HUES48 (cell line): ENCODE measurements around the gene CYLD.
A peak's percentile ranks its signal among the peaks of the same experiment; 100 is the strongest.

ENCODE experiments used
- H3K27ac ChIP-seq: one replicate; pipeline ENCODE4 v1.7.0; 2013; ENCODE audit warnings: low read depth, low read length, inconsistent platforms
- H3K27me3 ChIP-seq: 2 replicates; pipeline ENCODE4 v1.6.1; 2013; ENCODE audit warnings: mild to moderate bottlenecking, low read length; ENCODE audit not compliant: control insufficient read depth, insufficient read depth
- H3K36me3 ChIP-seq: 2 replicates; pipeline ENCODE4 v1.6.1; 2013; ENCODE audit warnings: low read length; ENCODE audit not compliant: control insufficient read depth, insufficient read depth
- H3K4me1 ChIP-seq: 2 replicates; pipeline ENCODE4 v1.6.1; 2013; ENCODE audit warnings: mild to moderate bottlenecking, low read length; ENCODE audit not compliant: control insufficient read depth, insufficient read depth
- H3K4me3 ChIP-seq: 2 replicates; pipeline ENCODE4 v1.5.1; 2013; ENCODE audit warnings: mild to moderate bottlenecking, low read depth, low read length
- H3K9ac ChIP-seq: 2 replicates; pipeline ENCODE4 v1.6.1; 2013; ENCODE audit warnings: mild to moderate bottlenecking, low read depth, low read length, moderate library complexity
- H3K9me3 ChIP-seq: 2 replicates; pipeline ENCODE4 v1.6.1; 2013; ENCODE audit warnings: low read length; ENCODE audit not compliant: control insufficient read depth, insufficient read depth

Gene CYLD

GRCh38 chr16:50789757-50790156, 47.9 kb downstream of the CYLD start:
- Histone ChIP-seq H3K27ac (no peak overlapping the region), H3K36me3 (no peaks in the 10 kb centered on the region), H3K9ac (no peak overlapping the region), H3K9me3 (no peaks in the 10 kb centered on the region), H3K27me3 (no peaks in the 10 kb centered on the region), H3K4me3 (no peak overlapping the region), H3K4me1 (no peaks in the 10 kb centered on the region)

- Histone ChIP-seq H3K4me1 (no peaks in the 10 kb centered on the region), H3K9me3 (no peaks in the 10 kb centered on the region), H3K27ac (no peak overlapping the region), H3K36me3 (no peaks in the 10 kb centered on the region), H3K27me3 (no peaks in the 10 kb centered on the region), H3K9ac (no peak overlapping the region), H3K4me3 (no peak overlapping the region)
Measured at GRCh38 chr16:50791522-50791921, 49.6 kb downstream of the CYLD start.

DNA sequence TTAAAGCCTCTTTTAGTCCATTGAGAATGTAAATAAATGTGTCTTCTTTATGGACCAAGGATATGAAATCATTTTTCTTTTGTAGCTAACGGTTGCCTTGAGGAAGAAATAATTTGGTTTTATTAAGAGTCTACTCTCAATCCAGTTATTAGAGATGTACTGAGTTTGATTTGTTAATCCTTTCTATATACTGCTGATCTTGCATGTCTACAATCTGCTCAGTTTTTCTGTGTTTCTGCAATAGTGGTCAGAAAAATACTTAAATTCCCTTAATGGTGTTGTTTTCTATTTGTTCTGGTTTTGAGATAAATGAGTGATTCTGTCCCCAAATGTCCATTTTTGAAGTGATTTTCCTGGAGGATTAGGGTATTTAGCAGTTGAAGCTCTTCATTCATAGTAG, 54.9 kb downstream of the CYLD start:
- H3K4me3 ChIP-seq: no peak overlapping the region
- no peak overlapping the region for H3K9ac ChIP-seq
- H3K4me1 ChIP-seq: no peaks in the 10 kb centered on the region
- no peaks in the 10 kb centered on the region for H3K36me3 ChIP-seq
- no peaks in the 10 kb centered on the region for H3K9me3 ChIP-seq
- no peak overlapping the region for H3K27ac ChIP-seq
- H3K27me3 ChIP-seq: no peaks in the 10 kb centered on the region

GRCh38 chr16:50797456-50797855, 55.6 kb downstream of the CYLD start:
- Histone ChIP-seq H3K36me3 (no peaks in the 10 kb centered on the region), H3K4me3 (no peak overlapping the region), H3K27me3 (no peaks in the 10 kb centered on the region), H3K9me3 (no peaks in the 10 kb centered on the region), H3K4me1 (no peaks in the 10 kb centered on the region), H3K9ac (no peak overlapping the region), H3K27ac (no peak overlapping the region)

- Histone ChIP-seq H3K4me3 (no peak overlapping the region), H3K9ac (no peak overlapping the region), H3K27ac (no peak overlapping the region), H3K36me3 (no peaks in the 10 kb centered on the region), H3K27me3 (no peaks in the 10 kb centered on the region), H3K9me3 (no peaks in the 10 kb centered on the region), H3K4me1 (no peaks in the 10 kb centered on the region)
Measured at GRCh38 chr16:50800074-50800473, 58.2 kb downstream of the CYLD start.

GRCh38 chr16:50801036-50801435, 59.1 kb downstream of the CYLD start:
- Histone ChIP-seq H3K9me3 (no peaks in the 10 kb centered on the region), H3K27ac (no peak overlapping the region), H3K4me1 (no peaks in the 10 kb centered on the region), H3K36me3 (no peaks in the 10 kb centered on the region), H3K9ac (no peak overlapping the region), H3K4me3 (no peak overlapping the region), H3K27me3 (no peaks in the 10 kb centered on the region)

- Histone ChIP-seq H3K9me3 (no peaks in the 10 kb centered on the region), H3K36me3 (no peaks in the 10 kb centered on the region), H3K4me1 (no peaks in the 10 kb centered on the region), H3K9ac (no peak overlapping the region), H3K27me3 (no peaks in the 10 kb centered on the region), H3K27ac (no peak overlapping the region), H3K4me3 (no peak overlapping the region)
Measured at GRCh38 chr16:50802000-50802399, 60.1 kb downstream of the CYLD start.

- no peak overlapping the region for H3K9ac ChIP-seq
- H3K36me3 ChIP-seq: no peaks in the 10 kb centered on the region
- no peaks in the 10 kb centered on the region for H3K27me3 ChIP-seq
- no peaks in the 10 kb centered on the region for H3K9me3 ChIP-seq
- no peak overlapping the region for H3K4me3 ChIP-seq
- no peaks in the 10 kb centered on the region for H3K4me1 ChIP-seq
- H3K27ac ChIP-seq: no peak overlapping the region
Measured at GRCh38 chr16:50802961-50803360, 61.1 kb downstream of the CYLD start.

DNA sequence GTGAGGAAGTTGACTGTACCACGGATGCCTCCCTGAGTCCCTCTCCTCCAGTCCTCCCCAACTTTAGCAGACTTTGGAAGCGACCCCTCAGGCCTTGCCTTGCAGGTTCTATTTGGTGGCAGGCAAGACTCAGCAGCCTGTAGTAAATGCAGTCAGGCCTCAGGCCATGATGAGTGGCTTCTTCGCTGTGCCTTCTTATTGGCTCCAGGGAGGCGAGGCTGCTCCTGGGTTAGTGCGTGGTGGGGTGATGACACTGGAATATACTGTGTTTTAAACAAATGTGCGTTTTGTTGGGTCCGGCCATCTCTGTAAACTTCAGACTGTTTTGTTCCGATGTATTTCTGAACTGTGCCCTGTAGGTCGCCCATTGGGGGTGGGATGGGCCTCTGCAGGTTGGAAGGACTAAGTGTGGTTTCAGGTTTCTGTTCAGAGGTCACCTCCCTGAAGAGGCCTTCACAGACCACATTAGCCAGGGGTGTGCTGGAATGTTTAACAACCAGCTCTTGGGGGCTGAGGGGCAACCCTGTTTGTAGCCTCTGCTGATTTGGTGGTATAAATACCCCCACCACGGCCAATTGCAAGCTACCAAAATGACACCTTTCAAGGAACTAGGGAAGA, 62.5 kb downstream of the CYLD start:
- H3K36me3 ChIP-seq: no peaks in the 10 kb centered on the region
- H3K9ac ChIP-seq: no peak overlapping the region
- H3K4me1 ChIP-seq: no peaks in the 10 kb centered on the region
- H3K9me3 ChIP-seq: no peaks in the 10 kb centered on the region
- H3K4me3 ChIP-seq: no peak overlapping the region
- no peaks in the 10 kb centered on the region for H3K27me3 ChIP-seq
- no peak overlapping the region for H3K27ac ChIP-seq

GRCh38 chr16:50806099-50807062, 64.5 kb downstream of the CYLD start:
- peak overlapping the region; percentile 62 for H3K4me3 ChIP-seq
- no peaks in the 10 kb centered on the region for H3K4me1 ChIP-seq
- no peak overlapping the region for H3K27ac ChIP-seq
- H3K36me3 ChIP-seq: no peaks in the 10 kb centered on the region
- no peaks in the 10 kb centered on the region for H3K27me3 ChIP-seq
- no peak overlapping the region for H3K9ac ChIP-seq
- no peaks in the 10 kb centered on the region for H3K9me3 ChIP-seq

DNA sequence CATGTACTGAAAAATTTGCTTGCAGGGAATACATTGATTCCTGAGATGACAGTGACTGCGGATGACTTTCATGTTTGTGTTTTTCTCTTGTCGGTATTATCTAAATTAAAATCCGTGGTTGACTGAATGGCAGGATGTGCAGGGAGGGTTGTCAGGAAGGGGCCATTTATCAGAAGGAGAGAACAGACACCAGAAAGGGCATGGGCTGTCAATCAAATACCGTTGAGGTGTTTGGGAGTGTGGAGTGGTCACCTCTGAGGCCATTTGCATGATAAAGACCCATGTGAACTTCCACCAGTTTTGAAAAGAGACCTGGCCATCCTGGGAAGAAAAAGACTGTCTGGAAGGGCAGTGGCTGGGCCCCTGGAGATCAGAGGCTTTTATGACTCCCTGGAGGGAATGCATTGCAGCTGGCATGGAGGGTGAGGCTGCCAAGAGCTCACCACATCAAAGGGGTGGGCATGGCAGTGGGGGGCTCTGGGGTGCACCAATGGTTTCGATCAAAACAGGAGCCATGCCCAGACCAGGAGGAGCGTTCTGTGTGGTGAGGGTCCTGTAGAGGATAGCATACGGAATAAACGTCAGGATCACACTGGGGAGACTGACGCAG, 67.1 kb downstream of the CYLD start:
- H3K4me1 ChIP-seq: no peaks in the 10 kb centered on the region
- no peak overlapping the region for H3K9ac ChIP-seq
- H3K4me3 ChIP-seq: no peak overlapping the region
- H3K27ac ChIP-seq: no peak overlapping the region
- H3K27me3 ChIP-seq: no peaks in the 10 kb centered on the region
- no peaks in the 10 kb centered on the region for H3K9me3 ChIP-seq
- no peaks in the 10 kb centered on the region for H3K36me3 ChIP-seq
